HepG2 (cell line): ENCODE measurements around the gene GFY. TPM values are rescaled to one million over a fixed set of nuclear protein-coding genes. Genes with fewer than 3 reads are reported as not detected.

Experiments
- JUNB ChIP-seq: sonication (generic); formaldehyde crosslinking; IDR thresholded peaks from 2 replicates; pipeline ENCODE4 v1.8.0; 2022; ENCODE audit warnings: missing genetic modification reagents, mild to moderate bottlenecking, borderline replicate concordance
- PCBP1 ChIP-seq: fragments of 200-400 bp; formaldehyde crosslinking; IDR thresholded peaks from 2 replicates; pipeline ENCODE4 v1.6.1; 2017; ENCODE audit warnings: mild to moderate bottlenecking, low read depth, low read length, borderline replicate concordance
- PHF8 ChIP-seq: sonication (generic); formaldehyde crosslinking; IDR thresholded peaks from 2 replicates; pipeline ENCODE4 v1.5.0; 2020; ENCODE audit warnings: missing genetic modification reagents
- POLR2A ChIP-seq, 2 experiments: IDR thresholded peaks; 2 replicates each; pipeline ENCODE4 v1.6.1; 2011; ENCODE audit warnings: low read depth in 2 of 2, low read length in 2 of 2, mild to moderate bottlenecking in 1 of 2, moderate library complexity in 1 of 2; ENCODE audit not compliant: insufficient read depth in 1 of 2
- RELA ChIP-seq: sonication (generic); formaldehyde crosslinking; IDR thresholded peaks from 2 replicates; pipeline ENCODE4 v1.4.0; 2020; ENCODE audit warnings: missing genetic modification reagents
- REXO4 ChIP-seq: sonication (generic); formaldehyde crosslinking; IDR thresholded peaks from 2 replicates; pipeline ENCODE4 v1.8.0; 2022; ENCODE audit warnings: missing genetic modification reagents, mild to moderate bottlenecking, borderline replicate concordance
- SP140L ChIP-seq: sonication (generic); formaldehyde crosslinking; IDR thresholded peaks from 2 replicates; pipeline ENCODE4 v1.4.0; 2020; ENCODE audit warnings: missing genetic modification reagents, borderline replicate concordance
- SUZ12 ChIP-seq: fragments of 150-350 bp; IDR thresholded peaks from 2 replicates; pipeline ENCODE4 v1.6.1; 2014; ENCODE audit warnings: low read depth, low read length
- THAP11 ChIP-seq: IDR thresholded peaks from 2 replicates; pipeline ENCODE4 v1.6.1; 2016; ENCODE audit warnings: missing biosample characterization, missing genetic modification reagents
- ZNF441 ChIP-seq: sonication (generic); formaldehyde crosslinking; IDR thresholded peaks from 2 replicates; pipeline ENCODE4 v1.7.0; 2021; ENCODE audit warnings: missing genetic modification reagents, borderline replicate concordance
- ZNF513 ChIP-seq: sonication (generic); formaldehyde crosslinking; conservative IDR thresholded peaks from 2 replicates; pipeline ENCODE4 v1.5.0; 2020; ENCODE audit warnings: missing genetic modification reagents
- ZNF543 ChIP-seq: sonication (generic); formaldehyde crosslinking; IDR thresholded peaks from 2 replicates; pipeline ENCODE4 v1.4.0; 2020; ENCODE audit warnings: mild to moderate bottlenecking, missing genetic modification reagents
- ZNF558 ChIP-seq: sonication (generic); formaldehyde crosslinking; IDR thresholded peaks from 2 replicates; pipeline ENCODE4 v1.9.0; 2022; ENCODE audit warnings: mild to moderate bottlenecking, missing genetic modification reagents, borderline replicate concordance
- ZNF800 ChIP-seq: sonication (generic); formaldehyde crosslinking; IDR thresholded peaks from 2 replicates; pipeline ENCODE4 v1.4.0; 2020; ENCODE audit warnings: missing genetic modification reagents
- polyA plus RNA-seq, 8 experiments: library from polyadenylated mRNA; depleted of rRNA in 3 of 8; stranded (reverse) in 7 of 8; unstranded in 1 of 8; fragments of >200 nt; fragmentation: Illumina TruSeq in 4 of 8; extraction: Trizol in 4 of 8; gene quantifications; 2 replicates each; pipeline versions ENCODE4 v1.2.1 to v1.2.3, GENCODE V29; 2011 to 2016; ENCODE audit warnings: low read depth in 4 of 8, missing spikeins in 1 of 8, mixed read lengths in 1 of 8; ENCODE audit not compliant: insufficient read depth in 1 of 8
- total RNA-seq, 5 experiments: library from RNA; depleted of rRNA; stranded (reverse); fragments of >200 nt; fragmentation: Illumina TruSeq; extraction: Trizol; gene quantifications; 2 replicates each; pipeline ENCODE4 v1.2.3, GENCODE V29; 2016; ENCODE audit warnings: low read depth in 1 of 5
- TF ChIP-seq, protein P1 (sequence below): sonication (generic); formaldehyde crosslinking; IDR thresholded peaks from 2 replicates; pipeline ENCODE4 v1.4.0; 2020; ENCODE audit warnings: missing genetic modification reagents, borderline replicate concordance

Gene GFY
- total and polyA plus RNA-seq, 2 of the 13 experiments (the other 11 are each of a cell fraction or from before 2014, with no cell fraction given) = not detected

DNA sequence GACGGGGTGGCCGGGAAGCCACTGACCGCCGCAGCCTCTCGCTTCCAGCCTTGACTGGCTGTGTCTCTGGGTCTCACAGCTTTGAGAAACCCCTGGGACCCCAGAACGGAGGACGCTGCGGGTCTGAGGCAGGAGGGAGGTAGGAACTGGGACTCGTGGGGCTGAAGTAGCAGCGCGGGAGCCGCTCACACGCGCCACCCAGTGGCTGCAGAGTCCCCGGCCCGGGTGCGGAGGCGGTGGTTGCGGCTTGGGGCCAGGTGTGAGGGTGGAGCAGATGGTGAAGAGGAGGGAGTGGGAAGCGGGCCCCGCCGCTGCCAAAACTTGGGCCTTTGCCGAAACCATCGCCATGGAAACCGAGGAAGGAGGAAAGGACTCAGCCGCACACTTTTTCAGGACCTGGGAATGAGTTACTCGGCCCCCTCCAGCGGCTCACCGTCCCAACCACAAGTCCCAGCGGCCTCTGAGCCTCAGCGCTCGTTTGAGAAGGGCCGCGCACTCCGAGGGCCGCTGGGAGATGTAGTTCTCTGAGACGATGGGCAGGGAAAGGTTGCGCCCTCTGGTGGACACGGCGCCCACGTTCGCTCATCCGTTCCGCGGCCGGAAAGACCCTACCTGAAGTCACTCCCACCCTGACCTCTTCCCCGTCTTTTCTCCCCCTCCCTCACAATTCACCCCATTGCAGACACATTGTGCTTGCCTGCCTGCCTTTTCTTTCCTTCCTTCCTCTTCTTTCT lies 18.3 kb downstream of the GFY start (continued):
- TF ChIP-seq ZNF513 (CRISPR knock-in tag) (0 out of 2 replicates have a peak, but pooled peaks have one; percentile 45), RELA (0 out of 2 replicates have a peak, but pooled peaks have one; percentile 21), ZNF800 (no peak), SP140L (no peak), POLR2A (IDR thresholded peaks at IDR 0.05; ENCODE audit: insufficient read depth in 1 of 2, low read depth in 2 of 2, low read length in 2 of 2) (no peak; a peak in 1 of 4 replicates), REXO4 (CRISPR knock-in tag) (no peak), SUZ12 (peak; percentile 98), PCBP1 (peak; percentile 88; the same call in 1 of the 2 replicates), JUNB (CRISPR knock-in tag) (no peak), THAP11 (CRISPR knock-in tag) (peak; percentile 100), ZNF543 (CRISPR knock-in tag) (peak; percentile 59; the same call in 1 of the 2 replicates), ZNF441 (CRISPR knock-in tag) (no peak), PHF8 (peak; percentile 55), ZNF558 (CRISPR knock-in tag) (no peak)
- TF ChIP-seq, protein P1, sequence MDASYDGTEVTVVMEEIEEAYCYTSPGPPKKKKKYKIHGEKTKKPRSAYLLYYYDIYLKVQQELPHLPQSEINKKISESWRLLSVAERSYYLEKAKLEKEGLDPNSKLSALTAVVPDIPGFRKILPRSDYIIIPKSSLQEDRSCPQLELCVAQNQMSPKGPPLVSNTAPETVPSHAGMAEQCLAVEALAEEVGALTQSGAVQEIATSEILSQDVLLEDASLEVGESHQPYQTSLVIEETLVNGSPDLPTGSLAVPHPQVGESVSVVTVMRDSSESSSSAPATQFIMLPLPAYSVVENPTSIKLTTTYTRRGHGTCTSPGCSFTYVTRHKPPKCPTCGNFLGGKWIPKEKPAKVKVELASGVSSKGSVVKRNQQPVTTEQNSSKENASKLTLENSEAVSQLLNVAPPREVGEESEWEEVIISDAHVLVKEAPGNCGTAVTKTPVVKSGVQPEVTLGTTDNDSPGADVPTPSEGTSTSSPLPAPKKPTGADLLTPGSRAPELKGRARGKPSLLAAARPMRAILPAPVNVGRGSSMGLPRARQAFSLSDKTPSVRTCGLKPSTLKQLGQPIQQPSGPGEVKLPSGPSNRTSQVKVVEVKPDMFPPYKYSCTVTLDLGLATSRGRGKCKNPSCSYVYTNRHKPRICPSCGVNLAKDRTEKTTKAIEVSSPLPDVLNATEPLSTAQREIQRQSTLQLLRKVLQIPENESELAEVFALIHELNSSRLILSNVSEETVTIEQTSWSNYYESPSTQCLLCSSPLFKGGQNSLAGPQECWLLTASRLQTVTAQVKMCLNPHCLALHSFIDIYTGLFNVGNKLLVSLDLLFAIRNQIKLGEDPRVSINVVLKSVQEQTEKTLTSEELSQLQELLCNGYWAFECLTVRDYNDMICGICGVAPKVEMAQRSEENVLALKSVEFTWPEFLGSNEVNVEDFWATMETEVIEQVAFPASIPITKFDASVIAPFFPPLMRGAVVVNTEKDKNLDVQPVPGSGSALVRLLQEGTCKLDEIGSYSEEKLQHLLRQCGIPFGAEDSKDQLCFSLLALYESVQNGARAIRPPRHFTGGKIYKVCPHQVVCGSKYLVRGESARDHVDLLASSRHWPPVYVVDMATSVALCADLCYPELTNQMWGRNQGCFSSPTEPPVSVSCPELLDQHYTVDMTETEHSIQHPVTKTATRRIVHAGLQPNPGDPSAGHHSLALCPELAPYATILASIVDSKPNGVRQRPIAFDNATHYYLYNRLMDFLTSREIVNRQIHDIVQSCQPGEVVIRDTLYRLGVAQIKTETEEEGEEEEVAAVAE = no peak
